Stimulated activated CD4-positive, alpha-beta T cell treated with anti-CD3 and anti-CD28 coated beads, Interleukin-15, amount 100 ng/mL, for 24 hours (primary cell): ENCODE data around the gene MYH16.
"Not testable (repeated sequence)": the region's sequence is repeated elsewhere in the genome, so short reads cannot be mapped to it uniquely, and the experiment has no call there.

Experiments
- DNase-seq: peaks from one replicate; pipeline ENCODE4 v3.0.0-alpha.2; 2020

The MYH16 gene

GRCh38 chr7:99308461-99309074, 35.9 kb downstream of the MYH16 start:
- no peak for DNase-seq

GRCh38 chr7:99309111-99309510, 36.5 kb downstream of the MYH16 start:
- no peak for DNase-seq

- no peak for DNase-seq
Observed at GRCh38 chr7:99310004-99310403, 37.4 kb downstream of the MYH16 start.

- DNase-seq, result no peak
Observed at GRCh38 chr7:99311702-99312101, 39.1 kb downstream of the MYH16 start.

- DNase-seq, result peak; percentile 80
Observed at GRCh38 chr7:99312316-99313203, 39.9 kb downstream of the MYH16 start.

- no peak for DNase-seq
Observed at GRCh38 chr7:99313204-99313573, 40.5 kb downstream of the MYH16 start.

GRCh38 chr7:99314504-99314903, 41.9 kb downstream of the MYH16 start:
- DNase-seq, result peak; percentile 70

- no peak for DNase-seq
Observed at GRCh38 chr7:99320371-99320770, 47.7 kb downstream of the MYH16 start.

- not testable (repeated sequence) for DNase-seq
Observed at GRCh38 chr7:99322659-99323058, 50.0 kb downstream of the MYH16 start.

- DNase-seq, result no peak
Observed at GRCh38 chr7:99324559-99324958, 51.9 kb downstream of the MYH16 start.

- no peak for DNase-seq
Observed at GRCh38 chr7:99325001-99325493, 52.4 kb downstream of the MYH16 start.

GRCh38 chr7:99325592-99326407, 53.2 kb downstream of the MYH16 start, which contains the start of gene ARPC1A:
TSS of gene ARPC1A (plus strand) at chr7:99325898. CDS start at chr7:99333354, 7,456 bp downstream.
- DNase-seq, result peak; percentile 92

GRCh38 chr7:99326408-99326782, 53.8 kb downstream of the MYH16 start:
- DNase-seq, result no peak

- not testable (repeated sequence) for DNase-seq
Observed at GRCh38 chr7:99330314-99330961, 57.8 kb downstream of the MYH16 start.

GRCh38 chr7:99331002-99331401, 58.4 kb downstream of the MYH16 start:
- peak; percentile 25 for DNase-seq

- DNase-seq, result no peak
Observed at GRCh38 chr7:99339595-99339994, 67.0 kb downstream of the MYH16 start.

- DNase-seq, result no peak
Observed at GRCh38 chr7:99340659-99341058, 68.0 kb downstream of the MYH16 start.

- DNase-seq, result no peak
Observed at GRCh38 chr7:99344061-99344647, 71.5 kb downstream of the MYH16 start.

- not testable (repeated sequence) for DNase-seq
Observed at GRCh38 chr7:99350641-99351040, 78.0 kb downstream of the MYH16 start.

- no peak for DNase-seq
Observed at GRCh38 chr7:99352247-99352646, 79.6 kb downstream of the MYH16 start.

- no peak for DNase-seq
Observed at GRCh38 chr7:99355098-99355497, 82.5 kb downstream of the MYH16 start.
